Measurements from ENCODE around the gene SRCAP.

DNA sequence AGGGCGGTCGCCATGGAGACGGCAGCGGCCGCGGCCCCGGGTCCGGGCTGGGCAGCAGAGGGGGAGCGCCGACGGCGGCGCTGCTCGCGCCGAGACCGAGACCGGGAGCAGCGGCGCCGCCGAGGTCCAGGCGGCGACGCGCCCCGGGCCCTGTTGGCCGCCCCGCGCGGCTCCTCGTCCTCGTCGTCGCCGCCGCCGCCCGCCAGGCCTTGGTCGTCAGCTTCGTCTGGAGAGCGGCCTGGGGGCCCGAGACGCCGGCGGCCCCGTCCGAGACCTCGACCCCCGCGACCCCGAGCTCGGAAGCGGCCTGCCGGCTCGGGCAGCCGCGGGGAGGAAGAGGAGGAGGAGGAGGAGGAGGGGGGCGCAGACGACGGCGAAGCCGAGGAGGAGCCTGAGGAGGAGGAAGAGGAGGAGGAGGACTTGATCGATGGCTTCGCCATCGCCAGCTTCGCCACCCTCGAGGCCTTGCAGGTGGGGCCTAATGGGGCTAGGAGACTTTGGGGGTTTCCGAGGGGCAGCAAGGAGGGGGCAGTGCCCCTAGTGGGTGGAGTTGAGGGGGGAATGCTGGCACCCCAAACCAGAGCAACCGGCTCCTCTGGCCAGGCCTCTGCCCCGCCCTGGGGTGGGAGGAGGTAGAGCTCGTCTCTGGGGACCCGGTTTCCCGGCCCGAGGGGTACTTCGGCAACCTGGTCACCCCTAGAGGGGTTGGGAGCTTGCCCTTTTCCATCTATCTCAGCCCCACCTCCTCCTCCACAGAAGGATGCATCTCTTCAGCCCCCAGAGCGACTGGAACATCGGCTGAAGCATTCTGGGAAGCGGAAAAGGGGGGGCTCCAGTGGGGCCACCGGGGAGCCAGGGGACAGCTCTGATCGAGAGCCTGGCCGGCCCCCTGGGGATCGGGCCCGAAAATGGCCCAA lies 39.2 kb upstream of the SRCAP start:
- TF ChIP-seq TAF1 (IDR thresholded peaks at IDR 0.05; ENCODE audit: borderline replicate concordance, low read depth, low read length): no peak
- TF ChIP-seq, protein P1, sequence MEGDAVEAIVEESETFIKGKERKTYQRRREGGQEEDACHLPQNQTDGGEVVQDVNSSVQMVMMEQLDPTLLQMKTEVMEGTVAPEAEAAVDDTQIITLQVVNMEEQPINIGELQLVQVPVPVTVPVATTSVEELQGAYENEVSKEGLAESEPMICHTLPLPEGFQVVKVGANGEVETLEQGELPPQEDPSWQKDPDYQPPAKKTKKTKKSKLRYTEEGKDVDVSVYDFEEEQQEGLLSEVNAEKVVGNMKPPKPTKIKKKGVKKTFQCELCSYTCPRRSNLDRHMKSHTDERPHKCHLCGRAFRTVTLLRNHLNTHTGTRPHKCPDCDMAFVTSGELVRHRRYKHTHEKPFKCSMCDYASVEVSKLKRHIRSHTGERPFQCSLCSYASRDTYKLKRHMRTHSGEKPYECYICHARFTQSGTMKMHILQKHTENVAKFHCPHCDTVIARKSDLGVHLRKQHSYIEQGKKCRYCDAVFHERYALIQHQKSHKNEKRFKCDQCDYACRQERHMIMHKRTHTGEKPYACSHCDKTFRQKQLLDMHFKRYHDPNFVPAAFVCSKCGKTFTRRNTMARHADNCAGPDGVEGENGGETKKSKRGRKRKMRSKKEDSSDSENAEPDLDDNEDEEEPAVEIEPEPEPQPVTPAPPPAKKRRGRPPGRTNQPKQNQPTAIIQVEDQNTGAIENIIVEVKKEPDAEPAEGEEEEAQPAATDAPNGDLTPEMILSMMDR (IDR thresholded peaks at IDR 0.05): peak; percentile 13
- TF ChIP-seq CHD2 (IDR thresholded peaks at IDR 0.05; ENCODE audit: low read length, partially characterized antibody): no peak
- TF ChIP-seq, protein P2, sequence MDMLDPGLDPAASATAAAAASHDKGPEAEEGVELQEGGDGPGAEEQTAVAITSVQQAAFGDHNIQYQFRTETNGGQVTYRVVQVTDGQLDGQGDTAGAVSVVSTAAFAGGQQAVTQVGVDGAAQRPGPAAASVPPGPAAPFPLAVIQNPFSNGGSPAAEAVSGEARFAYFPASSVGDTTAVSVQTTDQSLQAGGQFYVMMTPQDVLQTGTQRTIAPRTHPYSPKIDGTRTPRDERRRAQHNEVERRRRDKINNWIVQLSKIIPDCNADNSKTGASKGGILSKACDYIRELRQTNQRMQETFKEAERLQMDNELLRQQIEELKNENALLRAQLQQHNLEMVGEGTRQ (IDR thresholded peaks at IDR 0.05; ENCODE audit: borderline replicate concordance, low read depth, low read length): no peak
- TF ChIP-seq SMC3 (IDR thresholded peaks at IDR 0.05; ENCODE audit: low read depth, low read length): no peak
- no peak for TF ChIP-seq RFX5 (IDR thresholded peaks at IDR 0.05; ENCODE audit: low read length)
- no peak for TF ChIP-seq POLR2AphosphoS5 (IDR thresholded peaks at IDR 0.05; ENCODE audit: low read depth, low read length)
- TF ChIP-seq YY1 (IDR thresholded peaks at IDR 0.05; ENCODE audit: low read depth): no peak
- TF ChIP-seq JUND (IDR thresholded peaks at IDR 0.05): no peak
